GM20000 (cell line): Measurements from ENCODE around the gene CBX3.
"Not testable (repeated sequence)": the region's sequence is repeated elsewhere in the genome, so short reads cannot be mapped to it uniquely, and the experiment has no call there.

ENCODE experiments used
- DNase-seq: peaks from one replicate; pipeline ENCODE4 v3.0.0; 2012; ENCODE audit warnings: low spot score
- TF ChIP-seq, protein P1 (sequence below): IDR thresholded peaks from 2 replicates; pipeline ENCODE4 v1.5.1; 2012; ENCODE audit warnings: mild to moderate bottlenecking, control low read depth; ENCODE audit errors: extremely low read depth, missing control alignments

Gene CBX3

DNA sequence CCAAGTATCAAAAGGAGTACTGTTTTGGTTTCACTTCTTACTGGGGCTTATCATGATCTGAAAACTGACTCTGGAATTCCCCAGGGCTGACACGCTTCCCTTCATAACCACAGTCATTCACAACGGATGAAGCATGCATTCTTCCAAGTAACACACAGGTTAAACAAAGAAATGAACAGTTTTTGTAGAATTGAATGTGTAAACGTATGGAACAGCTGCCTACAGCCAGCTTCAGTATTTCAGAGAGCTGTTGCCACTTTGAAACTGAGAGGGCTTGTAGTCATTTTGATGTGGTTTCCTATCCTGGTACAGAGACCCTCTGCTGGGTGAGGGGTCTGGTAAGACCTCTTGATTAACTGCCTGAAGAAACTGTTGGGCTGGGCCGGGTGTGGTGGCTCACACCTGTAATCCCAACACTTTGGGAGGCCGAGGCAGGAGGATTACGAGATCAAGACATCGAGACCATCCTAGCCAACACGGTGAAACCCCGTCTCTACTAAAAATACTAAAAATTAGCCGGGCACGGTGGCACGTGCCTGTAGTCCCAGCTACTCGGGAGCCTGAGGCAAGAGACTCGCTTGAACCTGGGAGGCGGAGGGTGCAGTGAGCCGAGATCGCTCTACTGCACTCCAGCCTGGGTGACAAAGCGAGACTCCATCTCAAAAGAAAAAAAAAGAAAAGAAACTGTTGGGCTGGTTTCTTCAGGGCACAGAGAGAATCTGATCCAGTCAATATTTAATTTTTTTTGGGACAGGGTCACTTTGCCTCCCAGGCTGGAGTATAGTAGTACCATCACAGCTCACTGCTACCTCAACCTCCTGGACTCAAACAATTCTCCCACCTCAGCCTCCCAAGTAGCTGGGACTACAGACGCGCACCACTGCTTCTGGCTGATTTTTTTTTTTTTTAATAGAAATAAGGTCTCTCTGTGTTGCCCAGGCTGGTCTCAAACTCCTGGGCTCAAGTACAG lies 44.8 kb upstream of the CBX3 start:
- TF ChIP-seq, protein P1, sequence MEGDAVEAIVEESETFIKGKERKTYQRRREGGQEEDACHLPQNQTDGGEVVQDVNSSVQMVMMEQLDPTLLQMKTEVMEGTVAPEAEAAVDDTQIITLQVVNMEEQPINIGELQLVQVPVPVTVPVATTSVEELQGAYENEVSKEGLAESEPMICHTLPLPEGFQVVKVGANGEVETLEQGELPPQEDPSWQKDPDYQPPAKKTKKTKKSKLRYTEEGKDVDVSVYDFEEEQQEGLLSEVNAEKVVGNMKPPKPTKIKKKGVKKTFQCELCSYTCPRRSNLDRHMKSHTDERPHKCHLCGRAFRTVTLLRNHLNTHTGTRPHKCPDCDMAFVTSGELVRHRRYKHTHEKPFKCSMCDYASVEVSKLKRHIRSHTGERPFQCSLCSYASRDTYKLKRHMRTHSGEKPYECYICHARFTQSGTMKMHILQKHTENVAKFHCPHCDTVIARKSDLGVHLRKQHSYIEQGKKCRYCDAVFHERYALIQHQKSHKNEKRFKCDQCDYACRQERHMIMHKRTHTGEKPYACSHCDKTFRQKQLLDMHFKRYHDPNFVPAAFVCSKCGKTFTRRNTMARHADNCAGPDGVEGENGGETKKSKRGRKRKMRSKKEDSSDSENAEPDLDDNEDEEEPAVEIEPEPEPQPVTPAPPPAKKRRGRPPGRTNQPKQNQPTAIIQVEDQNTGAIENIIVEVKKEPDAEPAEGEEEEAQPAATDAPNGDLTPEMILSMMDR, result no peak
- DNase-seq, result peak; percentile 61

DNA sequence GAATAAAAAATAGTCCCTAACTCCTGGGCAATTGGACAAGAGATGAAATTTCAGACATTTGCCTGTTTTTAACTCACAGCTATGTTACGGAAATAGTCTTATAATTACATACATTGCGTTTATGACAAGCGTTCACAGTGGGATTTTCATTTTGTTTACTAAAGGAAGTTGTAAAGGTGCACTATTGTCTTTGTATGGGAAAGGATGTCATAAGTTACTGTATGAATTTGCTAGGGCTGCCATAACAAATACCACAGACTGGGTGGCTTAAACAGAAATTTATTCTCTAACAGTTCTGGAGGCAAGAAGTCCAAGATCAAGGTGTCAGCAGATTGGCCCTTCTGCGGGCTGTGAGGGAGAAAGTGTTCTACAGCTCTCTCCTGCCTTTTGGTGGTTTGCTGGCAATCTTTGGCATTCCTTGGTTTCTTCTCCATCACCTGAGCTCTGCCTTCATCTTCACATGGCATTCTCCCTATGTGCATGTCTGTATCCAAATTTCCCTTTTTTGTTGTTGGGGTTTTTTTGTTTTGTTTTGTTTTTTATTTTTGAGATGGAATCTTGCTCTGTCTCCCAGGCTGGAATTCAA lies 43.9 kb upstream of the CBX3 start:
- no peak for DNase-seq
- TF ChIP-seq, protein P1, result no peak

DNA sequence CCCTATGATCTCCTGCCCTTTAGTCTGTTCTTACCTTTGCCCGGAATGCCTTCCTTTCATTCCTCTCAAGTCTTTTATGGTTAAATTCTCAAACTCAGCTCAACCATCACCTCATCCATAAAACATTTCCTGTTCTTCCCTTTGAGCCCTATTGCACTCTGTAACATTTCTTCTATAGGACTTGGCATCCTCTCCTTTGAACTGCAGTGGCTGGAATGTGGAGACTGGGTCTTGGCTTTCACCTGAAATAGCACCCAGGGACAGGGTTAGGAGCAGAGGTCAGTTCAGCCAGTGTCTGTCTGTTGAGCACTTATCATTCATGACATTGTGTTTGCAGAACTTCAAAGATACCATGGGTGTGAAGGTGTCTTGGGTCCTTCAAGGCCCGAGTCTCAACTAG lies 42.3 kb upstream of the CBX3 start:
- TF ChIP-seq, protein P1, result no peak
- no peak for DNase-seq

DNA sequence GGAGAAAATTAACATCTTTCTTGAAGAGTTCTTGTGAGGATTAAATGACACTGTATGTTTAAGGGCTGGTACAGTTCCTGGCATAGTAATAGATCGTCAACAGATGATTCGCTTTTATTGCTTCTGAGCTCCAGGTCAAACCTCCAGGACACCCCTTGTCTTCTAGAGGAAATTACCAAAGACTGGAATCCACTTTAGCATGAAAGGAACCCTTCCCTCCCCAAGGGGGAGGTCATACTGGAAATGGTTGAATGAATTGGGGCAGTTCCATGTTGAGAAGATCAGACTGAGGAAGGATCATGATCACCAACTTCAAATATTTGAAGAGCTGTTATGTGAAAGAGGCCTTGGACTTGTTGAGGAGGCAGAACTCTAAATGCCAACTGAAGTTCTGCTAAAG lies 40.6 kb upstream of the CBX3 start:
- TF ChIP-seq, protein P1, result no peak
- DNase-seq, result no peak

DNA sequence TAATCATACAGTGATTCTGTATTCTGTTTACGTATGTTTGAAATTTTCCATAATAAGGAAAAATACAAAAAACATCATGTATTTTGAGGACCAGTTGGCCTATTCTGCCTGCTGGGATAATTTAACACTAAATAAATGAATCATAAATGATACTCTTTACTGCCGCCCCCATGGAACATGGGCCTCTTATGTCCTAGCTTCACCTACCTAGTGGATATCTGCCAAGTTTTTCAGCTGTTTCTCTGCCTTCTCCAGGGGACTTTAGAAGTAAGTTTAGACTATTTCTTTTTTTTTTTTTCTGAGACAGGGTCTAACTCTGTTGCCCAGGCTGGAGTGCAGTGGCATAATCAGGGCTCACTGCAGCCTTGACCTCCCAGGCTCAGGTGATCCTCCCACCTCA lies 39.1 kb upstream of the CBX3 start:
- no peak for DNase-seq
- TF ChIP-seq, protein P1, result no peak

DNA sequence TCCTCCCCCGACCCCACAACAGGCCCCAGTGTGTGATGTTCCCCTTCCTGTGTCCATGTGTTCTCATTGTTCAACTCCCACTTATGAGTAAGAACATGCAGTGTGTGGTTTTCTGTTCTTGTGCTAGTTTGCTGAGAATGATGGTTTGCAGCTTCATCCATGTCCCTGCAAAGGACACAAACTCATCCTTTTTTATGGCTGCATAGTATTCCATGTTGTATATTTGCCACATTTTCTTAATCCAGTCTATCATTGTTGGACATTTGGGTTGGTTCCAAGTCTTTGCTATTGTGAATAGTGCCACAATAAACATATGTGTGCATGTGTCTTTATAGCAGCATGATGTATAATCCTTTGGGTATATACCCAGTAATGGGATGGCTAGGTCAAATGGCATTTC lies 37.7 kb upstream of the CBX3 start:
- not testable (repeated sequence) for DNase-seq

DNA sequence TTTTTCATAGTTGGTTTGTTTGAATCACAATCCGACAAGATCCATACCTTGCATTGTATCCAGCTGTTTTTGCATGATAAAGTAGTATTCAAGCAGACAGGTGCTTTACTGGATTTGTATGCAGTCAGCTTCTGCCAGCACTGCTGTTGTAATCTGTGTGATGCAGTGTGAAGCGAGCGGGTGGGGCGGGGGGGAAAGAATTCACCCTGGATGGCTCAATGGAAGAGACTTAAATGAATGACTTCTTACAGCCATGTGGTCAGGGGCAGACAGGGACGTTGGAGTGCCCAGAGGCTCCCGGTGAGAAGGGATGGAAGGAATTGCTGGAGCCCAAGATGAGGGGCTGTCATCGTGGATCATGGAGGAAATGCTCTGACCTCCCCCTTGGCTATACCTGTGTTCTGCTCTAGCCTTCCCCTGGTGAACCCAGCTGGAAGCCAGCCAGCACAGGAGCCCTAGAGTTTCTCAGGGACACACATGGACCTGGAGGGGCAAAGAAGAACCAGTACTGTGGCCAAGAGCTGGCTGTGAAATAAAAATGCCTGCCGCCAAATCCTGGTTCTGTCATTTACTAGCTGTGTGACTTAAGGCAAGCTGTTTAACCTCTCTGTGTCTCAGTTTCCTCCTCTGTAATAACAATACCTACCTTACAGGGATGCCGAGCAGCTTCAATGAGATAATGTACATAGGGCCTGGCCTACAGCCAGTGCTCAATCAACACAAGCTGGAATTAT lies 35.4 kb upstream of the CBX3 start:
- TF ChIP-seq, protein P1, result no peak
- no peak for DNase-seq
